GM18526 (cell line): Measurements from ENCODE around the gene EGF.

ENCODE experiments used
- POLR2A ChIP-seq: IDR thresholded peaks from 3 replicates; pipeline ENCODE4 v1.6.1; 2011; ENCODE audit not compliant: insufficient read length; ENCODE audit errors: extremely low read depth

The EGF gene

DNA sequence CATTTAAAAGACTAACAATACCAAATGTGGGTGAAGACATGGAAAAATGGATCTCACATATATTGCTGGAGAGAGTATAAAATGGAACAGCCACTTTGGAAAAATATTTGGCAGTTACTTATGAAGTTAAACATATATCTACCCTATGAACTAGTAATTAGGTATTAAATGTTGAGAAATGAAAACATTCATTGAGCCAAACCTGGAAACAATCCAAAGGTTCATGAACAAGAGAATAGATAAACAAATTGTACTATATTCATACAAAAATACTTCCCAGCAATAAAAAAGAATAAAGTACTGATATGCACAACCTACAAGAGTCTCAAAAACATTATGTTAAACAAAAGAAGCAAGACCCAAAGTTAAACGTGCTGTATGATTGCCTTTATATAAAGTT is 4.0 kb upstream of the EGF start:
- TF ChIP-seq POLR2A = no peak

DNA sequence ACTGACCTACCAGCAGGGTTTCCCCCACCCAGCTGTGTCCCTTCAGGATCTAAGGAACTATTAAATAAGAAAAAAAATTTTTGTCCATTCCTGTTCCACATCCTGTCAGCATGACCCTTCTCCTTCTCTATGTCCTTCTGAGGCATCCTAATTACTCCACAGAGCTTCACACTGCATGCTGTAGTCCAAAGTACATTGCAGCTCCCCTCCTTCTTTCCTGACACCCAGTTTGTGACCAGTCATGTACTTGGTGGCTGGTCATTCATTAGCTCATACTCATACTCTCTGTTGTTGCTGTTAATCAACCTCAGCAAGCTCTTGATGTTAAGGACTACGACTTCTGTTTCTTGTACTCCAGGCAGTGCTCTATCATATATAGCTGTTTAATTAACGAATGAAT is 2.4 kb upstream of the EGF start:
- no peak for TF ChIP-seq POLR2A

DNA sequence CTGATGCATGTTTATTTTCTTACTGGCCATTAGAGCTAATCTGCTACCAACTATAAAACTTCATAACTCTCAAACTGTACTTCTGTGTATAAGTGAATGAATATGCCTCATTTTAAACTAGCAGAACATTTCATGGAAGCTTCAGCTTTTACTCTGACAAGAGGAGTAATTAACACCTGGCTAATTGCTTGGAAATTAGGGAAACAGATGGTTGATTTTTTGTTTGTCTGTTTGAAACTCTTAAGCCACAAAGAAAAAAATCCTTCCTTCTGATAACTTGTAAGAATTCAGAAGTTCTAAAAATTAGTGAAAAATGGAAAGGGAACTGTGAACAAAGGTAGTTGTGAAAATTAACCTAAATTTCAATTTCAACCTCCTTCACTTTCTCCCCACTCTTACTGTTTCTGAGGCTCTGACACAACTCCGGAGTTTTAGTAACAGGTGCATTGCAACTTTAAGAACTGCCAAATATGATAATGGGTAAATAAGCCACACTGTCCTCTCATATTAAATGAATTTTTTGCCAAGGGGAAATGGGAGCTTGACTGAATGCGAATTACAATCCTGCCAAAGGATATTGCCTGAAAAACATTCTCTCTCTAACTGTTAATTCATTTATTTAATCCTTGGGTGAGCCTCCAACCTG is 1.0 kb downstream of the EGF start:
- no peak for TF ChIP-seq POLR2A

DNA sequence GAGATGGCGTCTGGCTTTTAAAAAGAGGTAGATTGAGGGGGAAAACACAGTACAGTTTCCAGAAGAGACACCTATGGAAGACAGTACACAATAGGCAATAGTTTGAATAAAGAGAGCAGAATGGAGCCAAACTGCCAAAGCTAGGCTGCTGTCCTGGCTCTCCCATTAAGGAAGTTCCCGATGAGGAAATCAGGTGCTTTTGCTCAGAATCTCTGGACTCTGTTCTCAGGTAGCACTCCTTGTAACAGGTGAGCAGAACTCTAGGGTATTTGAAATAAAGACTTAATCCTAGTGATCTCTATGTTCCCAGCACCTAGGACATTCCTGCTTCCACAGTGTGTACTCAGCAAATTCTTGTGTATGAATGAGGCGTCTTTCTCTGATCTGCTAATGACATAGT is 1.6 kb downstream of the EGF start:
- no peak for TF ChIP-seq POLR2A

DNA sequence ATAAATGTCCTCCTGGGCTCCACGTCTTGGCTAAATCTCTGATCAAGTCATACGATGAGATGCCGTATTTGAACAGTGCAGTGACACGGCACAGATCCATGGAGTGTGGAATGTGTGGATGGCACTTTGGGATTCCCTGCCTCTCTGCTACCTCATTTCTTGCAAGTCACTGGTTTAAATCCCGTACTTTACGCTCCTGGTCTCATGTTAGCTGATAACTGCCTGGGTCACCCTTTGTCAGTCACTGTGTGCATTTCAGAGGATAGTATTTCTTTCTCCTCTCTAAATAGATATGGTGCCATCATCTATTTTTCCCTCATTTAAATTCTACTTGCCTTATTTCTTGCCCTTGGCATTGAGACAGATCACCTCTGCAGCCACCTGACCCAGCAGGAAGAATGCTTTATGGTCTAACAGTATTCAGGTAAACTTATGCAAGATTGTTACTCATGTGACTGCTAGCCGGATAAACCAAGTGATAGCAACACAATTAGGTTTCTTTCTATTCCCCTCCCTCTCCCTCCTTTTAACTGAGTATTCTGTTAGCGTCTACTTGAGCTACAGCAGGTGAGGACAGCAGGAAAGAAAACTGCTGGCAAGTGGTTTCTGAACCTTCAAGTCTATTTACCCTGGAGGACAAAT is 2.8 kb downstream of the EGF start:
- TF ChIP-seq POLR2A = no peak

GRCh38 chr4:109916027-109916409 is 3.3 kb downstream of the EGF start:
- TF ChIP-seq POLR2A = no peak

DNA sequence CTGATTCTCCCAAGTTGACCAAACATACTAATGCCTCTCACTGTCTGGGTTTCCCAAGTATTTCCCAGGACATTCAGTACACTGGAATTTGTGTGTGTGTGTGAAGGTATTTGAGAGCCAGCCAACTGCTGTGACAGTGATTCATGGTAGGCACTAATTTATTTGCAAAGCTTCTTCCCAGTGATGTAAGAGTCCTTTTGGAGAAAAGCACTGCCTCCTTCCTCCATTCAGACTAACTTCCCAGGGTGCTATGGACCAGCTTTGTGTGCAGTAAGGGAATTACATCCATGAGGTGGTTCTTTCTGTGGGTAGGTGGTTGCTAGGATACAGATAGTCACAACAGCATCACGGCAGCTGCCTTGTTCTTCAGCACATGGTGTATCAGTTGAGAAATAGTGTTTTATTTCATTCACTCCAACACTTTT is 8.7 kb downstream of the EGF start:
- no peak for TF ChIP-seq POLR2A

DNA sequence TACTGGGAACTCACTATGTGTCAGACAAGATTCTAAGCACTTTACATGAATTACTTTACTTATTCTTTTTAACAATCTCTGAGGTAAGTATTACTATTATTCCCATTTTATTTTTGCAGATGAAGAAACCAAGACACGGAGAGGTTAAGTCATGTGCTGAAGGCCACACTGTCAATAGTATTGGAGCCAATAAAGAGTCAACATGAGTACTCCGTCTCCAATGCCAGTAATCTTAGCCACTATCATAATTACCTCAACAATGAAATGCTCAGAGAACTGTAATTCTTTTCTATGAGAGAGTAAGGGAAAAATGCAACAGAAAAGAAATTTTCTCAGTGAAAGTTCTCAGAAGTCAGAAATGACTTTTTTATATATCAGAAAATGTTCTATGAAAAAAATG is 12.7 kb downstream of the EGF start:
- no peak for TF ChIP-seq POLR2A

DNA sequence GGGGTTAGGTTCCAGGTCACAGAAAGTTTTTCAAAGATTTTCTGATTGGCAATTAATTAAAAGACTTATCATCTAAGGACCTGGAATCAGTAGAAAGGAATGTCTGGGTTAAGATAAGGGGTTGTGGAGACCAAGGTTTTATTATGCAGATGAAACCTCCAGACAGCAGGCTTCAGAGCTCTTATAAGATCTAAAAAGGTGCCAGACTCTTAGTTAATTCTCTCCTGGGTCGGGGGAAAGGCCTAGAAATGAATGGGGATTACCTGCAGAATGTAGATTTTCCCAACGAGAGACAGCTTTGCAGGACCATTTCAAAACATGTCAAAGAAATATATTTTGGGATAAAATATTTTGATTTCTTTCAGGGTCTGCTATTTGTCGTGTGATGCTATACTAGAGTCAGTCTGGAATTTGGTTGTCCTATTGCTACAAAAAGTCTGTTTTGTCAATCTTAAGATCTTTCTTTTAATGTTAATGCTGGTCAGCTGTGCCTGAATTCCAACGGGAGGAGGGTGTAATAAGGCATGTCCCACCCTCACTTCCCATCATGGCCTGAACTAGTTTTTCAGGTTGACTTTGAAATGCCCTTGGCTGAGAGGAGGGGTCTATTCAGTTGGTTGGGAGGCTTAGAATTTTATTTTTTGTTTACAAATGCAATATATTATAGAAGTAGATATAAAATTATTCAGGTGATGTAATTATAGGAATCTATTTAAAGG is 15.8 kb downstream of the EGF start:
- TF ChIP-seq POLR2A = no peak

GRCh38 chr4:109930464-109930863 is 17.8 kb downstream of the EGF start:
- TF ChIP-seq POLR2A = no peak

GRCh38 chr4:109930872-109931271 is 18.2 kb downstream of the EGF start:
- TF ChIP-seq POLR2A = no peak

DNA sequence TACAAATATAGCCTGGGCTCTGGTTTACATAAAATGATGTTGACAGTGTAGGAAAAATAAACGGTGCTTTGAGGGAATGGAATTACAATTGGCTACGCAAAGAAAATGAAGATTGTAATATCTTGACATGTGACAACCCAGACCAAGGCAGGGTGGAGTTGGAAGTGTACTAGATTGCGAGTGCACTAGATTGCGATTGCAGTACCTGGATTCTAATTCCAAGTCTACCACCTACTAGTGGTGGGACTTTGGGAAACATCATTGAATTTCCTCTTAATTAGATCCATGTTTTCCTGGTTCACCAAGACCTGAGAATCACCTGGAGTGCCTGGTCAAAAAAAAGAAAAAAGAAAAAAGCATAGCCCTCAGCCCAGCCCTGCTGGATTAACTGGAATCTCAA is 18.6 kb downstream of the EGF start:
- TF ChIP-seq POLR2A = no peak

GRCh38 chr4:109939190-109939589 is 26.5 kb downstream of the EGF start:
- TF ChIP-seq POLR2A = no peak

DNA sequence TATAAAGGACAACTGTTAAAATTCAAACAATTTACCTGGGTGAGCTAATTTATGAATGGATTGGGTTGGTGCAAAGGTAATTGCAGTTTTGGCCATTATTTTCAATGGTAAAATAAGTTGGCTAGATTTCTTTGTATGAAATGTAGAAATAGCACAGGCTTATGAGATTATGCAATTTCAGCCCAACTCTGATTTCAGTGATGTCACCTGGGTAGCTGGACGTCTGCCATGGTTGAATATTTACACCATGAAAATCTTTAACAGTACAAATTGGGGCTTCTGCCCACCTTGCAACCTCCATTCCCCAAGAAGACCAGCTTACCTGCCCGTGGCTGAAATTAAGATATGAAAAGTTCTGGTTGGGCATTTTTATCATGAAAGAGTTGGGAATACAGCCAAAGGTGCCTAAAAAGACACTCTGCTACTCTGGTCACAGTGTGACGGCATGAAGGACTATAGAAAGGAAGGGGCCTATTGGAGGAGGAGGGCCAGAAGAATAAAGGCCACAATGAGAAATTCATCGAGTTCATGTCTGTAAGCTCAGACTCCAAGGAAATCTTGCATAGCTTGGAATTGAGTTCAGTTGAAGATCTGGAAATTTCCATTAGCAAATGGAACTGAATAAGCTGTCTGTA is 29.7 kb downstream of the EGF start:
- TF ChIP-seq POLR2A = no peak

DNA sequence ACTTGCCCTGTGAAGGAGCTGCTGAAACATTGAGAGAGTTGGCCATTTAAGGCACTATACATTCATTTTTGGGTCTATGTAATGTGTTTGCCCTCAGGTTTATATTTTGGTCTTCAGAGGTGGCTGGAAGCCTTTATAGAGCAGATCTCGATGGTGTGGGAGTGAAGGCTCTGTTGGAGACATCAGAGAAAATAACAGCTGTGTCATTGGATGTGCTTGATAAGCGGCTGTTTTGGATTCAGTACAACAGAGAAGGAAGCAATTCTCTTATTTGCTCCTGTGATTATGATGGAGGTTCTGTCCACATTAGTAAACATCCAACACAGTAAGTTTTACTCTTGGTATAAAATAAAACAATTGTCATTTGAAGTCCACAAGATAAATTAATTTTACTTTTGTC is 31.1 kb downstream of the EGF start:
- TF ChIP-seq POLR2A = no peak

DNA sequence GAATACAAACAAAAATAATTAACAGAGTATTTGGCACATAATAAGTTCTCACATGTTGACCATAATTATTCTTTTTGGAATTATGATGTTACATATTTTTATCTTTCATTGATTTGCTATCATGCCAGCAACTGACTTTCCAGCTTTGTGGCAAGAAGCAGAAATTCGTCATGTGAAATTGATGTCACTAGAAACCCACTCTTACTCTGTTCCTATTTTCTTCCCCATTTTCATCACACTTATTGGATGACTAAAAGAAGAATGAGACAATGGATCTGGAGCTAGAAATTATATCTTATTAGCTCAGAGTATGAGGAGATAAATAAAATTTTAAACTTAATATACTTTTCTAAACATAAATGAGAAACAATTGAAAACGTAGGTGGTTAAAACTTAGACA is 31.9 kb downstream of the EGF start:
- TF ChIP-seq POLR2A = no peak
